NCI-H146 treated with DMSO at 0.1 percent for 48 hours (cell line): ENCODE measurements around the gene CTNND2.

ENCODE experiments used
- DNase-seq: peaks from one replicate; lab custom pipeline; 2025; ENCODE audit not compliant: unreplicated experiment; lab: John Stamatoyannopoulos, UW

Gene CTNND2

DNA sequence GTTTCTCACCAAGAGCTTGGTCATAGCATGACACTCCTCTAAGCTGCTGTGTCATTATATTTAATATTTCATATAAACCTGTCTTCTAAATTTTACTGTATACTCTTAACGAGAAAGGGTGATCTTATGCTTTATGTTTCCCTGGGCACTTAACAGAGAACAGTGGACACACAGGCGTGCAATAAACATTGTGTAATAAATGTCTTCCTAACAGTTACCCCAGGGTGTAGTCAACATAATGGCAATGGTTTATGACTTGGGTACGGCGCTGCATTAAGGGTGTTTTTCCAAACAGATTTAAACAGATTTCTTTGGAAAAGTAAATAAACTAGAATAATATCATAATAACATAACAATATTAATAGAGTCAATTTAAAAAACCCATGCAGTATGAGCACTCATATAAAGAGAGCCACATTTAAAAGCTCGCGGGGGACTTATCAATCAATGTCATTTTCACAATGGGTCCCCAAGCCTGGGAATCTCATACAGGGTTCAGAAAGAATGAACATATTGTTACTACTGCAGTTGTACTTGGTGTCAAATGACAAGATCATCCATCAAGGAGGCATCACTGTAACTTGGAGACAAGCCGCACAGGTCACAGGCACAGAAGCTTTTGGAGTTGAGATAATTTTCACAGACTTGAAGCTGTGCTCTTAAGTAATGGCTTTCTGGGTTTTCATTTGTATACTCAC is 376.4 kb downstream of the CTNND2 start:
- no peak for DNase-seq

DNA sequence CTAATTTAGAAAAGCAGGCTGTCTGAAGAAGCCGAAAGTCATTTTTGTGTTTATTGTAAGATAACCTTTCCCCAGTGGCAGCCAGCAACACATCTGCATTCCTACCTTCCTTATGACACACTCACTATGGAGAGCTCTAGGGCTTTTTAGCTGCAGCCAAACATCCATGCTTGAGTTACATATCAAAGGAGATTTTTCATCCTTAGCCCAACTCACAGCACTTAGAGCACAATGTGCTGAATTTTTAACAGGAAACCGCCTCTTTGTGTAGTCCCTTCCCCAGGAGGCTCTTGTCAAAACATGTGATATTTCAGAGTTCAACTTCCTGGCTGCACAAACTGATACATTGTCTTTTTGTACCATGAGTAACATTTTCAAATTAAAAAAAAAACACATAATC is 379.2 kb downstream of the CTNND2 start:
- DNase-seq = no peak

DNA sequence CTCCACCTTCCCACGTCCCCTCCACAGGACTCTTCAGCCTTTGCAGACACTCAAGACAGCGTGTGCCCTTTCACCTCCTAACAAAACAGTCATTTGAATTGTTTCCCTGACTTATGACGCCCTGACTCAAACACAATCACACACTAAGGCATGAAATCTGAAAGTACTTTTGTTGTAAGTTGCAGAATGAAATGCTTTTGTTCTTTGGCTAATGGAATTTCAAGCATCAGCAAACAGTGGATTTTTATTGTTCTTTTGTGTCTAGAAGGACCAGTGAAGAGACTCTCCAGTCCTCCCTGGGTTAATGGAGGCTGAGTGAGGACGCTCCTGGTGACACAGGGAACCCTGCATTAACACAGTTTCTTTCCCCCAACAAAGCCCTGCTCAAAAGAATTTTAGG is 380.1 kb downstream of the CTNND2 start:
- DNase-seq = no peak

DNA sequence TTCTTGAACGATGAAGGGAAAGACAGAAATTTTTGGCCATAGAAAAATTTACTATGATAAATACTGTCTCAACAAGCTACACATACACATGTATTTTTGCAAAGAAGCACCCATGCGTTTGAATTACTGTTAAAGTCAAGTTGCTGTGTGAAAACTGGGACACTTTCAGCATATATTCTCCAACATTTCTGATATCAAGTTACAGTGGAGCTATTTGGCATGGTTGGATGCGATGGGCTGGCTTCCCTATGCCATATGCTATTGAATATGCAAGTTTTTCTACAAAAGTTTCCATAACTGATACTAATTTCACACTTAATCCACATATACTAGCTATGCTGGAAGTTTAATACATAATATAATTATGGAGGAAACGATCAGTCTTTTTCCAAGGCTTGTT is 381.4 kb downstream of the CTNND2 start:
- DNase-seq = no peak

DNA sequence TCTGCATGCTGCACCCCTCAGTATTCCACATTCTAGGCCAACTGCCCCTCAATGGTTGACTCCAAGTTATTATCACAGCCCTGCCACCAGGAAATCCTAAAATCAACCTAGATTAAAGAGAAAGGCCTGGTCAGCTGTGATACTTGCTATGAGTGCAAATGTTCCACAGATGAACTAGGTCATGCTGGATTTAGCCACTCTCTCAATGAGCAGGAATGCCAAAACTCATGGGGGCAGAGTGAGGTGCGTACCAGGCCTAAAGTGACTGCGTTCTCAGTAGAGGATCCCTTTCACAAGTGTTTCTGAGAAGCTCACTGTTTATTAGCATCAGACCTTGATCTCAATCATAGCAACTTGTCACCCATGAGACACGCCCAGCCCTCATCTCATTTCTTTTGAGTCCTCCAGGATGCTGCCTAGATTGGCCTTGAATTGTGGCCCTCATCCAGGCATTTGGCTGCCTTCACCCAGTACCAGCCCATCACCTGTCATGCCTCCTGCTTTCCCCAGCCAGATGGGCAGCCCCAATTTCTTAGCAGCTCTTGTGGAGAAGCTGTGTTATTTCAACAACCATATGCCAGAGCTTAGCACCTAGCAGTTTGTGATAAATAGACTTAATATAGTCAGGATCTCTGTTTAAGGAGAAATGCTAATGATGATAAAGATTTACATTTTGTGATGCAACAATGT is 383.9 kb downstream of the CTNND2 start:
- no peak for DNase-seq

DNA sequence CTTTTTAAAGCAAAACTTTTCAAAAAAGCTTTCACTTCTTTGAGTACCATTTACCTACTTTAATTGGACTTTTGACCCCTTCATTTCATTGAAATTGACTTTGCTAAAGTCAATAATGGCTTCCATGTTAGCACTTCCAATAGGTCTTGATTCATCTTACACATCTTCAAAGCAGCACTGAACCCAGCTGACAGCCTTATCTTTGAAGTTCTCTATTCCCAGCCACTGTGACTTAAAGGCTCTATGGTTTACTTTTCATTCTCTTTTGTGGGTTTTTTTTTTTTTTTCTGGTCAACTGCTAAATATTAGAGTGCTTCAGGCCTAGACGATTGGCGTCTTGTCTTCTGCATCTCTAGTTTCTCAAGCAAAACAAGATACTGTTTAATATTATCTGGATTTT is 385.0 kb downstream of the CTNND2 start:
- no peak for DNase-seq

DNA sequence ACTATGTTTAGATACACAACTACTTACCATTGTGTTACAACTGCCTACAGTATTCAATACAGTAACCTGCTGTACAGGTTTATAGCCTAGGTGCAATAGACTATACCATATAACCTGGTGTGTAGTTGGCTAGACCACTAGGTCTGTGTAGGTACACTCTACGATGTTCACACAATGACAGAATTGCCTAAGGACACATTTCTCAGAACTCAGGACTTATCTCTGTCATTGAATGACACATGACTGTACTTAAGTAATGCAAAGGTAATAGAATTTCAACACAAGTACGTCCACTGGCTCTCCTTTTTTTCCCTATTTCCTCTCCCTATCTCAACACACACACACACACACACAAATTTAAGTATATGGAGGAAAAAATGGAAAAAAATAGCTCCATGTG is 385.6 kb downstream of the CTNND2 start:
- DNase-seq = no peak

DNA sequence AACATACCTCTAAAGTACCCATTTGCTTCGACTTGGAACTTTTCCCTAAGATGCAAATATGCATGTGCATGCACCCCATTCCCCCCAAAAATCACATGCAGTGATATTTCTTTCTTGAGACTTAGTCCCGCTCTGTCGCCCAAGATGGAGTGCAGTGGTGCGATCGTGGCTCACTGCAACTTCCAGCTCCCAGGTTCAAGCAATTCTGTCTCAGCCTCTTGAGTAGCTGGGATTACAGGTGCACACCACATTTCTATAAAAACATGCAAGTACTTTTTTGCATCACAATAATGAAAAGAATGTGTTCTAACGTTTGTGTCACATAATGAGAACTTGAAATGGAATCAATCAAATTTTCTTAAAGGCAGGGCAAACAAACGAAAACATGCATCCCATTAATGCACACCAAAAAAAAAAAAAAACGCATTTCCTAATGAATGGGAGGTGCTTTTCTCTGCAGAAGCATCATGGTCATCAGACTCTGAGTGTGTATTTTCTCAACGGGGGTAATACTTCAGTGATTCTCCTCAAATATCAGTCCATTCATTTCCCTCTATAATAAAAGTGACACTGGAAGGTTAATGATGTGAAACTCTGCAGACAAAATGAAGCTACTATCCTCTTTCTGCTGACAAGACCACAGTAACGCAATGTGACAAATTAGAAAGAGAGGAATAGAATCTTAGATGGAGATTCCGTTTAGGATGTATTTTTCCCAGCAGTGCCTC is 389.4 kb downstream of the CTNND2 start:
- no peak for DNase-seq

DNA sequence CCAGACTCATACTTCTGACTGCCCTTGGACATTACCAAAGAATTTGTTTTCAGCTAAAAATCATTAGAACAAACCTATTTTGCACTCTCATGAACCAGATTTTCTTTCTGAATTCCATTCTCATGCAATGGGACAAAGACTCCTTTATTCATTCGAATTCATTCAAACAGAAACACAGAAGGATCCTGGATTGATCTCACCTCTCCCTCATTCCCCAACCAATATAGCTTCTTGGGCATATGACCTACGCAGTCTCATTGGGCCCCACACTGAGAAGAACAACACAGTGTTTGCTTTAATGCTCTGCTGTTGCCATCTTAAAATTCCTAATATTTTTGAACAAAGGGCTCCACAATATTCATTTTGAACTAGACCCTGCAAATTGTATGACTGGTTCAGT is 392.4 kb downstream of the CTNND2 start:
- DNase-seq = no peak

DNA sequence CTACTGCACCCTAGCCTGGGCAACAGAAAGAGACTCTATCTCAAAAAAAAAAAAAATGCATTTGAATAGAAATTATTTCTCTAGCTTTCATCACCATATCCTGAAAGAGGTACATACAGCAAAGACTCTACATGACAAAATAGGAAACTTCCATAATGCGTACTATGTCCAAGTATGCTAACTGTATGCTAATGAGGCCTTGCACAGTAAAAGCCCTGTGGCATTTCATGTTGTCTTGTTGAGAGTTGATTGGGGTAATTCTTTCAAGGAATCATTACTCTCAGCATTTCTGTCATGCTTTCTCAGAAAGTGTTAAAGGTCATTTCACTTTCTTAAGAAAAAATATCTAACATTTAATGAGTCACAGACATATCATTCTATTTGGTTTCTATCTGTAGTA is 393.4 kb downstream of the CTNND2 start:
- DNase-seq = no peak

DNA sequence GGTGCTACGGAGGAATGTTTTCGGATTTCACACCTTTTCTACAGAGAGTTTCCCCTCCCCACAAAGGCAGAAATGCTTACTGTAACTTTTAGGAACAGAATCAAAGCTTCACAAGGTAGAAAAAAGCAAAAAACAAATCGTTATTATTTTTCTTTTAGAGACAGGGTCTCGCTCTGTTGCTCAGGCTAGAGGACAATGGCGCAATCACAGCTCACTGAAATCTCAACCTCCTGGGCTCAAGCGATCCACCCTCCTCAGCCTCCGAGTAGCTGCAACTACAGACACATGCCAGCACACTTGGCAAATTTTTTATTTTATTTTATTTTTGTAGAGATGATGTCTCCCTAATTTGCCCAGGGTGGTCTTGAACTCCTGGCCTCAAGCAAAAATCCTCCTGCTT is 394.5 kb downstream of the CTNND2 start:
- no peak for DNase-seq

DNA sequence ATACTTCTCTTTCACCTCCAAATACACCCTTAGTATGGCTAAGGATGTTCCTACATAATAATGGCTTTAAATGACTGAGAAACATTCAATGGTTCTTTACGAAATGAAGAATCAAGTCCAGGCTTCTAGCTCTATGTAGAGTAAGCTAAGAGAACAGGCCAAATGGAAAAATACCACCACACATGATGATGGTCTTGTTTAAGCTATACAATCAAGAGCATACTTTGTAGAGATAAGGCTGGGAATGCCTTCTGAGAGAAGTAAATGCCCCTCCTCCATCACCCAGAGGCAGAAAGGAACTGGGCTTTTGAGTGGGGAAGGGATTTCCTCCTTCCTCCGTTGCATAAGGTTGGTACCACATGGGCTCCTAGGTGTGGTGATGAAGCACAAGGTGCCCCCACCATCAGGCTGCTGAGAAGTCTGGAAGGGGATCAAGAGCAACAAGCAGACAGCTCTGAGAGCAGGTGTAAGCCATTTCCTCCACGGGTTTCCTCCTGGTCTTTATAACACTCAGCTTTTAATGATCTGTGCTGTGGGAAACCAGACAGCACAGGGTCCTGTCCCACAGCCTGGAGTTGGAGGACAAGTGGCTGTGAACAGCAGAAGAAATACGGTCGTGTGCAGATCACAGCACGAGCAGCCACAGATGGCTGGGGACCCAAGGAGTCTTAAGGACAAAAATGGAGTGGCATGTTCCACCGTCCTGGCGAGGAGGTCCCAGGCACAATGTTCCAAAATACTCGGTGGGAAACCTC is 396.9 kb downstream of the CTNND2 start:
- DNase-seq = no peak

DNA sequence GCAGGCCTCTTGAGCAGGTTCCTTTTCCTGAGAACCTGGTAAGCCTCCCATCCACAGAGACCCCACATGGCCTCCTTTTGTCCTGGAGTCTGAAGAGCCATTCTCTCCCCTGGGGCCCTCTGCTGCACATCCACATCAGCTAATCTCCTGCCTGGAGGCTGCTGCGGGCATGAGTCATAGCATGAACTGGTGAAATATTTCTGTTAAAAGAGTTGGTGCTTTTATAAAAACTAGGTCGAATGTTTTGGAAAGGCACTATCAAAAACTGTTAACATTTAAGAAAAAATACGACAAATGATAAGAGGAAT is 399.4 kb downstream of the CTNND2 start:
- DNase-seq = no peak

DNA sequence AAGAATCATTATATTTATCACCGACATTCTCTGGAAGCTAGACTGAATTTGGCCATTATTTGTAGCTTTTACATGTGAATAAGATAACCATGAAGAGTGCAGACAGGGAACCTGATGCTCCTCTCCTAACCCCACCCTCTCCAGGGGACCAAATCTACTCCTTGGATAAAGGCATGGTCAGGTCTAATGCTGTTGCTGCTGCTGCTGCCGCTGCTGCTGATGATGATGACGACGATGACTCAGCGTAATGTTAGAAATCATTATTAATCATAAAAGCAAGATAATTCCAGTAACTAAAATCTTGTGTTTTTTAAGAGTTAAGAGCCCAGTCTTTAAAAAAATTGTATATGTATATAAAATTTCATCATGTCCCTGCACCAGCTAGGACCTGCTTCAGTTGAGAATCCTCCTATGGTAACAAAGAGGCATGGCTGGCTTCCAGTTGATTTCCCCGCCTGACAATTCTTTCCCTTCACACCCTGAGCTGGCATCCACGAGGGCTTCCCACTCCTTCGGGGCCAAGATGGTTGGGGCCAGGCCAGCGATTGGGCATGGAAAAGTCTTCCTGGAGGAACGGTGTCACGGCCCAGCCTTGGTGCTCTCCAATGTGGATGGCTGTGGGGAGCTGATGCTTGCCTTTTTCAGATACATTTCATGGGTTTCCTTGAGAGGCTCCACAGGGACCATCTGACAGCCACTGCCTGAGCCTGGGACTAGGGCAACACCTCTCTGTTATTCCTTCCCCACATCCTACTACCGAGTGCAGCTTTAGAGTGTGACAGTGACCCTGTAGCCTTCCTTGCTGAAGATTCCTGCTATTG is 400.0 kb downstream of the CTNND2 start:
- DNase-seq = no peak

DNA sequence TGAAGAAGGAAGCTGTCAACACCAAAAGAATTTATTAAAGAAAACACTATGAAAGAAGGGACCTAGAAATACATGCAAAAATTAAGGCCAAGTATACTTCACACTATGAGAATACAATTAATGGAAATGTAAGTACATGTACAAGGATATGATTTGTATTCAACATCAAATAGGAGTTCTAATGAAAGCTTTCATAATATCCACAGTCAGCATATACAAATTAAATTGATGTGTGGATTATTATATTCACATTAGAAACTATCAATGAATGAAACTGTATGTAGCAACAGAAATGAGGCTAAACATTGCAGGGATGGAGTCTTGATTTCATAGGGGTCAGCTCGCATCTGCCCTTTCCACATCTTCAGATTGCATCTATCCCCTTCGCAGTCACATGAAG is 401.5 kb downstream of the CTNND2 start:
- DNase-seq = no peak

DNA sequence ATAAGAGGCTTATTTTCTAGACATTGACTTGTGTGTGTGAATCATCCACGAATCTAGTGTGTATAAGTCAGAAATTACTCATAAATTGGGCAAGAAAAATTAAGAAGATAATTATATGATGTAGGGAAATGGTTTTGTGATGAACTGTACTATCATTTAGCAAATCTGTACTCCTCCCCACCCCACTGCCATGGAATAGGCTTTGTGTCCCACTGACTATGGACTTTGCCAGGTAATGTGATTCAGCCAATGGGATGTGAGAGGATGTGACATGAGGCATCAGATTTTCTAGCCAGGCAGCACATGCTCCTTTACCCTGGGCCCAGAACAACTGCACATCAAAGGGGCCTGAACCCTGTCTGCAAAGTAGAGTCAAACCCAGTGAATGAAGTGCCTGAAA is 406.6 kb downstream of the CTNND2 start:
- DNase-seq = no peak

DNA sequence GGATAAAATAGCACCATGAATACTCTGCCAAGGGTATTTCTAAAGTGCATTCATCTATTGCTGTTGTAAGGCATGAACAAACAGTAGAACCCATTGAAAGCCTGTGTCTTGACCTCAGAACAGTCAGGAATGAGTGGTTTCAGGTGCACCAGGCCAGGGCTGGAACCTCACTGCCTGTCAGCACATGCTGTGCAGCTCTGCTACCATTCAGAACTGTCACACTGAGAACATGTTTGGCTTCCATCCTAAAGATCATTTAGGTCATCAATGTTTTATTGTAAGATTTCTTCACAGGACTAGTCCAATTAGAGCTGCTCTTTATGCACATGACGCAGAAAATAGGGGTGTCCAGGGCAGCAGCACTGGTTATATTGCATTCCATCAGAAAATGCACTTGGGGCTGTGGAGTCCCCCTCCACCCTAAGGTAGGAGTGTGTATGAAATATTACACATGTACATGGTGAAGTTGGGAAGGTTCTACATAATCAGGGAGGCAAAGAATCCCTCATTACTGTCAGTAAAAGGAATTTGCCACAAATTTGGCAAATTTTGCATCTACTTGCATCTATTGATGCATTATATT is 408.0 kb downstream of the CTNND2 start:
- no peak for DNase-seq

DNA sequence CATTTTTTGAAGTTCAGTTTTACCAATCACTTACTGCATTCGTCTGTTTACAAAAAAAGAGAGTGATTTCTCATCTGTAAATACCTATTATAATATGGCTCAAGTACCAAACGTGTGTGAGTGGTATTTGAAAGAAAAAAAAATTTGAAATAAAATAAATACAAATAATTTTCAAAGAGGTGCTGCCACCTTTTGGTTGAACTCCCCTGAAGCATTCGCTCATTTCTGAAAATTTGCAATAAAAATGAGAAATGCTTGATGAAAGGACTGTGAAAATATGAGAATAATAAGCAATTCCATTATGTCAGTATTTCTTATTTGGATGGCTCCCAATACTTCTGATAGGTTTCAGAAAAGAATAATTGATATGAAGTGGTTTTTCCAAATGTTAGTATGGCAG is 409.9 kb downstream of the CTNND2 start:
- no peak for DNase-seq

DNA sequence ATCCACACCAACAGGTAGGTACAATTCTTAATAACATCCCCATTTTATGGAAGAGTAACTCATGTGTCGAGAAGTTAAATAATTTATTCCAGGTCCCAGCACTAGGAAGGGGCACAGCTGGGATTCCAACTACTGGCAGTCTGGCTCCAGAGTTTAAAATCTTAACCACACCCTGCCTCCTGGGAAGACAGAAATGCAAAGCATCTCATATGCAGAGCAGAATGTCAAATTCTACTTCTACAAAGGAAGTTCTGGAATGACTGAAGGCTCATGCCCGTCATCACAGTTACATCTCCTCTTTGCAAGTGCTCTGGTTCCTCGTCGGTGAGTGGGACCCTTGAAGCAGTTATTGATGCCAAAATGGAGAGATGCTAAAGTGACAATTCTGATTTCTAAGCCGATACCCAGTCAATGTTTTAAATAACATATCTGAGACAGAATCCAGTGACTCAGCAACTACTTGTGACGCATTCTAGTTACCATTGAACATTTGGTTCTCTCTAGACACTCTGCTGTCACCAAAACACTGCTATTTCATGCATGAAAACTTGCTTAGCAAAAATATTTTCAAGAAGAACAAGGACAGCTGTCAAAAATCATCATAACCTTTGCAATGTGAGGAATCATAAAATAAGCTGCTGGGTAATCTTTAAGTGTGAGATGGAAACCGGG is 412.7 kb downstream of the CTNND2 start:
- no peak for DNase-seq

DNA sequence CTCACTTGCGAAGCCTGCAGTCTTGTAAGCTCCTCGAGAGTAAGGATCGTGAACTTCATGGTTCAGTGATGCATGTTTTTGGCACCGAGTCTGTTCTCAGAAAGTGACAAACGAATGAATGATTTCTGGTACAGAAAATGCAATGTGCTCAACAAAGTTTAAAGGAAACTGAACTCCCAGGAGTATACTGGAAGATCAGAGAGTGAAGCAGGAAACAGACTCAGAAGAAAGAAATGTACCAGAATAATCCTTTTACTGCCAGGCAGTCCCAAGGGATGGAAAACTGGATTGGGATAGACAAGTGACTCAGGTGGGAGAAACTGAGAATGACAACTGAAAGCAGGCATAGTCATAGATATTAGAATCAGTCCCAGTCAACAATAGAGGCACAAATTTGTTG is 420.6 kb downstream of the CTNND2 start:
- no peak for DNase-seq
